C4-2B (cell line): ENCODE data around the gene FAM110A.
A peak's percentile ranks its signal among the peaks of the same experiment; 100 is the strongest.
"Not testable (repeated sequence)": the region's sequence is repeated elsewhere in the genome, so short reads cannot be mapped to it uniquely, and the experiment has no call there.

Experiments
- H3K27ac ChIP-seq: fragments of 450-650 bp; 2 replicates; pipeline ENCODE4 v1.5.1; 2017
- ZFX ChIP-seq: fragments of 450-650 bp; IDR thresholded peaks from 2 replicates; pipeline ENCODE4 v1.6.1; 2017
- TF ChIP-seq, protein P1 (sequence below): fragments of 450-650 bp; conservative IDR thresholded peaks from 2 replicates; pipeline ENCODE4 v1.5.1; 2017; ENCODE audit warnings: mild to moderate bottlenecking

The FAM110A gene

DNA sequence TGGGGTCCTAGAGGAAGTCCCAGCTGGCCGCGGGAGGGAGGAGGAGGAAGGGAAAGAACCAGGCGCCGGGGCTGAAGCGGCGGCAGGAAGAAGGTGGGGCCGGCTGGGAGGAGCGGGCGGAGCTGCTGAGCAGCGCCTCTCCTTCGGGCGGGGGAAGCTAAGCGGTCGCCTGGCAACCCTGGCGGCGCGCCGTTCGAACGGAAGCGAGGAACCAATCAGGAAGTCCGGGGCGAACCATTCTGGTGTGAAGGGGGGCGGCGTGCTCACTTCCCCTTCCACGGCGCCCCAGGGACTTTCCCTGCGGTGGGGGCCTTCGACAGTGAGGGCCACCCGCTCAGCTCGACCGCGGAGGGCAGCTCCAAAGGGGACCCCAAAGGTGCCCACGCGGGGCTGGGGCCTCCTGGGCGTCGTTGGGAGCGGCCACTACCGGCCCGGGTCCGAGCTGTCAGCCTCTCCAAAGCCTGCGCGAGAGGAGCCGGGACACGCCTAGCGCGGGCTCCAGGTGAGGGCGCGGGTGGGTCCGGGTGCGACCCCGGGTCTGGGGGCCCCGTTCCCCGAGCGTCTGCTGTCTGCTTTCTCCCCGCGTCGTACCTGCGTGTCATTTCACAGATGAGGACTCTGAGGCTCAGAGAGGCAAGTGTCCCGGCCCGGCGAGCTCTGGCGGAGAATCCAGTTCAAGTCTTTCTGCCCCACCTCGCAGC, at the start of gene FAM110A:
FAM110A (plus strand) TSS at position 266 of the 701 bp plus-strand sequence. CDS start 11,090 bp downstream, outside the sequence.
- TF ChIP-seq, protein P1, sequence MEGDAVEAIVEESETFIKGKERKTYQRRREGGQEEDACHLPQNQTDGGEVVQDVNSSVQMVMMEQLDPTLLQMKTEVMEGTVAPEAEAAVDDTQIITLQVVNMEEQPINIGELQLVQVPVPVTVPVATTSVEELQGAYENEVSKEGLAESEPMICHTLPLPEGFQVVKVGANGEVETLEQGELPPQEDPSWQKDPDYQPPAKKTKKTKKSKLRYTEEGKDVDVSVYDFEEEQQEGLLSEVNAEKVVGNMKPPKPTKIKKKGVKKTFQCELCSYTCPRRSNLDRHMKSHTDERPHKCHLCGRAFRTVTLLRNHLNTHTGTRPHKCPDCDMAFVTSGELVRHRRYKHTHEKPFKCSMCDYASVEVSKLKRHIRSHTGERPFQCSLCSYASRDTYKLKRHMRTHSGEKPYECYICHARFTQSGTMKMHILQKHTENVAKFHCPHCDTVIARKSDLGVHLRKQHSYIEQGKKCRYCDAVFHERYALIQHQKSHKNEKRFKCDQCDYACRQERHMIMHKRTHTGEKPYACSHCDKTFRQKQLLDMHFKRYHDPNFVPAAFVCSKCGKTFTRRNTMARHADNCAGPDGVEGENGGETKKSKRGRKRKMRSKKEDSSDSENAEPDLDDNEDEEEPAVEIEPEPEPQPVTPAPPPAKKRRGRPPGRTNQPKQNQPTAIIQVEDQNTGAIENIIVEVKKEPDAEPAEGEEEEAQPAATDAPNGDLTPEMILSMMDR = no peak
- TF ChIP-seq ZFX = no peak
- peak within 1 kb of the TSS; percentile 89 for H3K27ac ChIP-seq

DNA sequence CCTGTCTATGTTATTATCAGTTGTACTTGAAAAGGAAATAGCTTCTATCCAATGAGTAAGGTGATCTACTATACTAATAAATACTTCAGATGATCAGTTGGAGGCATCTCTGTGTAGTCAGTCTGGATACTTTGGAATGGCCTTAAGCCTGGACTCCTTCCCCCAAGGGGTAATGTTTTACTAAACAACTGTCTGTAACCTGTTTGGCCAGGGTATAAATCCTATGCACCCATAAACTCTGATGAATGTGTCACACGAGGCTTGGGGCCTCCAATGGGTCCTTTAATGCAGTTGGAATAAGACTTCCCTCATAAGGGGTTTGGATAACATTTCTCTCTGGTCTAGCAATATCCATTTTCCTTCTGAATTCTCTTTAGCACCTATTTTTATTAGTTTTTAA, 45.7 kb upstream of the FAM110A start:
- no peak overlapping the region for H3K27ac ChIP-seq
- TF ChIP-seq, protein P1 = no peak
- no peak for TF ChIP-seq ZFX

DNA sequence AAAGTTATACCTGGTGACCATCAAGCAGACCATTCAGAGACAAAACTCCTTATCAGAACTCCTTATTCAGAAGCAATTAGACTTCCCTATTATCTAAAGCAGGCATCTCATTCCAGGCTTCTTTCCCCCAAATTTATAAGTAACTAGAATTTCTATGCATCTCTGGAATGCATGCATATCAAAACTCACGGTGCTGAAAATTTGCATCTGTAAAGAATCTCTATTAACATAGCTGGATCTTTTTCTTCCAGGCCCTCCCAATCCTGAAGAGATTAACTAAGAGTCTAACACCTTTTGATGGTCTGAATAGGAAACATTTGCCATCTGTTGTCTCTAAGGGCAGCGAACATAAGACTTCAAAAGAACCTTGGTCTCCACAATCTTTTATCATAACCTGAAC, 42.5 kb upstream of the FAM110A start:
- no peak overlapping the region for H3K27ac ChIP-seq
- TF ChIP-seq, protein P1 = no peak
- TF ChIP-seq ZFX = no peak

DNA sequence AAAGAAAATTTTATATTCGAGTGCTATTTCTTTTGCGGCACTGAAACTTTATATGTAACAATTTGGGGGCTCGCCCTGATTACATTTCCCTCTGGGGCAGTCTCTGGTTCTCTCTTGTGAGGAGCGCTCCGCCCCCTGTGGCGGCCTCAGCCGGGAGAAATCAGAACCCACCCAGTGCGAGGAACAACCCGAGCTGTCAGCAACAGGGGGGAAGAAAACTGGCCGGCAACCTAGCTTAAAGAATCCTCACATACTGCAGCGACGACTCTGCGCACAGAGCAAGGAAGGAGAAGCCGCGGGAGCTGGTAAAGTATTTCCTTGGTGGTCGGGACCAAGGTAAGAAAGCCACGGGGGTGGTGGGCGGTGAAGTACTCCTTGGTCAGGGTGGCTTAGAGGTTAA, 41.3 kb upstream of the FAM110A start:
- TF ChIP-seq, protein P1 = no peak
- no peak for TF ChIP-seq ZFX

DNA sequence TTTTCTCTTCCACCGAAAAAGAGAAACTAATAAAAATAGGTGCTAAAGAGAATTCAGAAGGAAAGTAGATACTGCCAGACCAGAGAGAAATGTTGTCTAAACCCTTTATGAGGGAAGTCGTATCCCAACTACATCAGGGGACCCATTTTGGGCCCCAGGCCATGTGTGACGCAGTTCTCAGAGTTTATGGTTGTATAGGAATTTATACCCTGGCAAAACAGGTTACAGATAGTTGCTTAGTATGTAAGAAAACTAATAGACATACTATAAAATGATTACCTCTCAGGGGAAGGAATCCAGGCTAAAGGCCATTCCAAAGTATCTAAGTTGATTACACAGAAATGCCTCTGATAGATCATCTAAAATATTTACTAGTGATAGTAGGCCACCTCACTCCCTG, 36.6 kb upstream of the FAM110A start:
- H3K27ac ChIP-seq = no peak overlapping the region
- no peak for TF ChIP-seq ZFX
- TF ChIP-seq, protein P1 = no peak

More for the DNA sequence above, 41.3 kb upstream of the FAM110A start:
- H3K27ac ChIP-seq = no peak overlapping the region

DNA sequence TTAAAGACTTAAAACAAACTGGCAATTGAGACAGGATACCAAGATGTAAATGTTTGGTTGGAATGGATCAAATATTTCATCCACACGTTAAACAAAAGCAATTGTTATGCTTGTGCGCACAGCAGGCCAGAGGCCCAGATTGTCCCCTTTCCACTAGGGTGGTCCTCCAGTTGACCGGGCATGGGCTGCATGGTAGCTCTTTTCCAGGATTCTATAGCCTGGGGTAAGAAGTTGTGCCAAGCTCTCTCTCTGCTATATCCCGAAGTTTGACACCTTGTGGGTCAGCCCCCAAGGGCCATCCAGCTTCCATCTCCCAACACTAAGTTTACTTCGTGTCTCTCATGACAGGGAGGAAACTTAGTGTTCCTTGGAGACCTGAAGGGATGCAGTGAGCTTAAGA, 34.8 kb upstream of the FAM110A start:
- H3K27ac ChIP-seq = not testable (repeated sequence)

DNA sequence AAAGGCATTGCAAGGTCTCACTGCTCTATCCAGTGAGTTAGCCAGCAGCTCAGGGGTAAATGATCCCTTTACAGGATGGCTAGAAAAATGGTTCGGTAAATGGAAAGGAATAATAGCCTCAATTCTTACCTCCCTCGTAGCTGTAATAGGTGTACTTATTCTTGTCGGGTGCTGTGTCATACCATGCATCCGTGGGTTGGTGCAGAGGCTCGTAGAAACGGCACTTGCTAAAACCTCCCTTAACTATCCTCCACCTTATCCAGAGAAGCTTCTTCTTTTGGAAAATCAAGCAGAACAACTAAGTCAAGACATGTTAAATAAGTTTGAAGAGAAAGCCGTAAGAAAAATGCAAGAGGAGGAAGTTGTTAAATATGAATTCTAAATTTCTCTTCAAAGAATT, 33.5 kb upstream of the FAM110A start:
- H3K27ac ChIP-seq = not testable (repeated sequence)

DNA sequence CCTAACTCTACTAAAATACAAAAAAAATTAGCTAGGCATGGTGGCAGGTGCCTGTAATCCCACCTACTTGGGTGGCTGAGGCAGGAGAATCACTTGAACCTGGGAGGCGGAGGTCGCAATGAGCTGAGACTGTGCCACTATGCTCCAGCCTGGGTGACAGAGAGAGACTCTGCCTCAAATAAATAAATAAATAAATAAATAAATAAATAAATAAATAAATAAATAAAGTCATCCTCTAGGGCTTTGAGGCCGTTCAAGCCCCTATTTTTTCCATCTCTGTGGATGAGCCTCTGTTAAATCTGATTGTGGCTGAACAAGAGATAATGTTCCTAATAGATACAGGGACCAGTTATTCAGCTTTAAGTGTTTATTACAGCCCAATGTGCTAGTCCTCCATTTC, 31.8 kb upstream of the FAM110A start:
- TF ChIP-seq ZFX = no peak
- TF ChIP-seq, protein P1 = no peak
- no peak overlapping the region for H3K27ac ChIP-seq
